Measurements from ENCODE around the gene RBM20. TPM values are rescaled to one million over a fixed set of nuclear protein-coding genes. Genes with fewer than 3 reads are reported as not detected.
"Not testable (repeated sequence)": the region's sequence is repeated elsewhere in the genome, so short reads cannot be mapped to it uniquely, and the experiment has no call there.

Gene RBM20
- total RNA-seq, 4 donors from 2014 or later: 0.54 to 4.3 (median 1.5) TPM

DNA sequence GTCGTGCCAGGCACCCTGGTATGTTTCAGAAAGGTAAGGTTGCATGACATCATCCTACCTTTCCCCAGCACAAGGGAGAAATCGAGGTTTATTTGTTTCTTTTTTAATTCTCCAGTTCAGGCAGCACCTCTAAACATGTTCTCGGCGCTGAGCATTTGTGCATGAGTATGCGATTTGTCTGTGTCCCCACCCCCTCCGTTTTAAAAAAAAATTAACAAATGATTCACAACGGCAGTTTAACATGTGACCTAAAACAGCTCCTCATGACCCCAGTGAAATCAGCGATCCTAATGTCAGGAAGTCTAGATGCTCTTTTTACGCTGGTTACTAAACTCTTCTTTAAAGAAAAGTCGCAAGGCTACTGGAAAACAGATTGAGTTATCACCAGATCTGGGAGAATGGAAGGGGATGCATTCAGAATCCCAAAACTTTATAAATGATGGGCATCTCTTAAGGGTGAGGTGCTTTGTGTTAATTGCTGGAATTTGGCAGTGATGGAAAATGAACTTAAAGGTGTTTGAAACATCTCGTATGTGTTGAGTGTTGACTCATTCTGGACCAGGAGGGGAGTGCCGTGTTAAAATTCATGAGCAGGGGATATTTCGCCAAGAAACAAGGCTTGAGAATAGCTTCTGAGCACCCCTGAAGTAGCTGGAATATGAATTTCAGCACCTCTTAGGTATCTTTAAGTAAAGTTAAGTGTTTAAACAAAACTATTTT, 120.8 kb downstream of the RBM20 start:
- intact Hi-C loops (cut with DNase I): no loop called here
- TF ChIP-seq, protein P1, sequence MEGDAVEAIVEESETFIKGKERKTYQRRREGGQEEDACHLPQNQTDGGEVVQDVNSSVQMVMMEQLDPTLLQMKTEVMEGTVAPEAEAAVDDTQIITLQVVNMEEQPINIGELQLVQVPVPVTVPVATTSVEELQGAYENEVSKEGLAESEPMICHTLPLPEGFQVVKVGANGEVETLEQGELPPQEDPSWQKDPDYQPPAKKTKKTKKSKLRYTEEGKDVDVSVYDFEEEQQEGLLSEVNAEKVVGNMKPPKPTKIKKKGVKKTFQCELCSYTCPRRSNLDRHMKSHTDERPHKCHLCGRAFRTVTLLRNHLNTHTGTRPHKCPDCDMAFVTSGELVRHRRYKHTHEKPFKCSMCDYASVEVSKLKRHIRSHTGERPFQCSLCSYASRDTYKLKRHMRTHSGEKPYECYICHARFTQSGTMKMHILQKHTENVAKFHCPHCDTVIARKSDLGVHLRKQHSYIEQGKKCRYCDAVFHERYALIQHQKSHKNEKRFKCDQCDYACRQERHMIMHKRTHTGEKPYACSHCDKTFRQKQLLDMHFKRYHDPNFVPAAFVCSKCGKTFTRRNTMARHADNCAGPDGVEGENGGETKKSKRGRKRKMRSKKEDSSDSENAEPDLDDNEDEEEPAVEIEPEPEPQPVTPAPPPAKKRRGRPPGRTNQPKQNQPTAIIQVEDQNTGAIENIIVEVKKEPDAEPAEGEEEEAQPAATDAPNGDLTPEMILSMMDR (IDR thresholded peaks at IDR 0.05): no peak
- no peak for TF ChIP-seq POLR2A (IDR thresholded peaks at IDR 0.05)
- Histone ChIP-seq H3K9me3 (no peaks in the 10 kb centered on the region), H3K4me3 (replicated peaks in 1 of 3) (no peak overlapping the region), H3K36me3 (no peaks in the 10 kb centered on the region), H3K27ac (no peak overlapping the region), H3K27me3 (no peaks in the 10 kb centered on the region), H3K4me1 (no peaks in the 10 kb centered on the region)
- no peak for DNase-seq
- 83% methylated on average over 13 of the region's 13 CpGs for WGBS, 2 donors

DNA sequence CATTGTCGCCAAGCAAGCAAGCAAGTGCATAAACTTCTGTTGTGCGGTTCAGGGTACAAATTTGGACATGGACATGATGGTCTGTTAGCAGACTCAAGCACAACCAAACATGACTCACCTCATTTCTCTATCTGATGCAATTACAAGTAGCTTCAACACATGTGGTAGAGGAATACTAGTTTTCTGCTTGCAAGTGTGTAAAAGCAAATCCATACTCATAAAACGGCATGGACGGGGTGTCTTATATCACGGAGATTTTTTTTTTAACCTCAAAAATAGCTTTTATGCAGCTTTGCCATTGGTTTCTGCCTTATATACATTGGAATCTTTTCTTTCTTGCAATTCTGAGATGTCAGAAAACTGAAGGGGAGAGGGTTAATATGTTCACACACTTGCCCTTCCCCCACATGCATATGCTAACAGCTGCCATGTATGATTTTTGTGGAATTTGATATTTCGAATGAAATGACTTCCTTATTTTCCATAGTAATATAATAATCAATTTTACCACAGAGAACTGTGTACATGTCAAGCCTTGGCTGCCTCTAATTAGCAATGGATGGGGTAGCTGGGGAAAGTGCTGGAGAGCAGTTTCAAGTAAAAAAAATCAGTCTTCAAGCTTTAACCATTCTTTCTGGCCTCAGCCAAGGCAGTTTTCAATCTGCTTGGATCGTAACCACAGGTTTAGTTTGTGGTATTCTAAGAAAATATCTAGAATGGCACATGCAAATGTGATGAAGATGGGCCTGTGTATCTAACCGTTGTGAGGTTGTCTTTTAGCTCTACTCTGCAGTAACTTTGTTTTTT, 121.6 kb downstream of the RBM20 start:
- no peak for TF ChIP-seq POLR2A (IDR thresholded peaks at IDR 0.05)
- TF ChIP-seq, protein P1 (IDR thresholded peaks at IDR 0.05): no peak
- no peaks in the 10 kb centered on the region for H3K4me1 ChIP-seq
- H3K4me3 ChIP-seq (replicated peaks in 1 of 3): no peak overlapping the region
- intact Hi-C loops (cut with DNase I): no loop called here
- WGBS, 2 donors: 85% methylated on average over 8 of the region's 8 CpGs
- DNase-seq: no peak
- no peak overlapping the region for H3K27ac ChIP-seq
- no peaks in the 10 kb centered on the region for H3K9me3 ChIP-seq
- no peaks in the 10 kb centered on the region for H3K36me3 ChIP-seq
- no peaks in the 10 kb centered on the region for H3K27me3 ChIP-seq

DNA sequence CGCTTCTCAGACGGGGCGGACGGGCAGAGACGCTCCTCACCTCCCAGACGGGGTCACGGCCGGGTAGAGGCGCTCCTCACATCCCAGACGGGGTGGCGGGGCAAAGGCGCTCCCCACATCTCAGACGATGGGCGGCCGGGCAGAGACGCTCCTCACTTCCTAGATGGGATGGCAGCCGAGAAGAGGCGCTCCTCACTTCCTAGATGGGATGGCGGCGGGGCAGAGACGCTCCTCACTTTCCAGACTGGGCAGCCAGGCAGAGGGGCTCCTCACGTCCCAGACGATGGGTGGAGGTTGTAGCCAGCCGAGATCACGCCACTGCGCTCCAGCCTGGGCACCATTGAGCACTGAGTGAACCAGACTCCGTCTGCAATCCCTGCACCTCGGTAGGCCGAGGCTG, 123.5 kb downstream of the RBM20 start:
- H3K9me3 ChIP-seq; H3K4me1 ChIP-seq; H3K4me3 ChIP-seq (replicated peaks in 1 of 3); DNase-seq; H3K27me3 ChIP-seq; H3K36me3 ChIP-seq; intact Hi-C loops (cut with DNase I); H3K27ac ChIP-seq: not testable (repeated sequence)
- 87 to 100% methylated on average over 3 to 13 of the region's 29 CpGs for WGBS, 2 donors

DNA sequence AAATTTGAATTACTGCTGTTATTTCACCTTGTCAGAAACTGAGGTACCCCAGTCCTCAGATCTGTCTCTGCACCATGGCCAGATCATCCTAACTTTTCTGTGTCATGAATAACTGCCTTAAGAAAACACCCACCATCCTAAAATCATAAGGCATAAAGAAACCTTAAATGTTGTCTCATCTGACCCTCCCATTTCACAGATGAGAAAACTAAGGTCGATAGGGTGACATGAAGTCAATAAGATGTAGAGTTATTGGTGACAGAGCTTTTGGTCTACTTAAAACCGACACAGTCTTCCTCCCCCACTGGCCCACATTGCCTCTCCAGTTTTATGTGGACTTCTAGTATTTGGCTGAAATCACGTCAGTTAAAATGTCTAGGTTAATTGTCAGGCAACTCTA, 126.1 kb downstream of the RBM20 start:
- no peaks in the 10 kb centered on the region for H3K27me3 ChIP-seq
- DNase-seq: no peak
- H3K4me3 ChIP-seq (replicated peaks in 1 of 3): no peak overlapping the region
- 89 to 90% methylated on average over 3 of the region's 3 CpGs for WGBS, 2 donors
- intact Hi-C loops (cut with DNase I): no loop called here
- no peaks in the 10 kb centered on the region for H3K36me3 ChIP-seq
- no peaks in the 10 kb centered on the region for H3K4me1 ChIP-seq
- TF ChIP-seq, protein P1 (IDR thresholded peaks at IDR 0.05): no peak
- no peaks in the 10 kb centered on the region for H3K9me3 ChIP-seq
- H3K27ac ChIP-seq: no peak overlapping the region

DNA sequence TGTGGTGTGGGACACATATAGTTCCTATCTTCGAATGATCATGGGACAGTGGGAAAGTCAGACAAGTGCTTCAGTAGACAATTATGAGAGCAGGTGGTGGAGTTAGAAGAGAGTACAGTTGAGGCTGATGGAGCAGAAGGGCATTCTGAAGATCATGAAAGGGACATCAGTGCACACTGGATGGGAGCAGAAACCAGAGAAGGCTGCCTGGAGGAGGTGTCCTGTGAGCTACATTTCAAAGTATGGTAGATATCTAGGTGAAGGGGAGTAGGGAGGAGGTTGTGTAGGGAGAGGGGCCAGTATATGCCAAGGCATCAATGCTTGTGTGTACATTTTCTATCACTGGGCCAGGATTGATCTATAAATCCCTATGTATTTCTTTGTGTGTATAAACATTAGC, 127.3 kb downstream of the RBM20 start:
- H3K27ac ChIP-seq: no peak overlapping the region
- DNase-seq: no peak
- no peaks in the 10 kb centered on the region for H3K36me3 ChIP-seq
- 90 to 97% methylated on average over 1 of the region's 1 CpG for whole genome bisulfite sequencing, 2 donors
- no peak for TF ChIP-seq POLR2A (IDR thresholded peaks at IDR 0.05)
- TF ChIP-seq, protein P1 (IDR thresholded peaks at IDR 0.05): no peak
- no peaks in the 10 kb centered on the region for H3K9me3 ChIP-seq
- no peaks in the 10 kb centered on the region for H3K27me3 ChIP-seq
- no peaks in the 10 kb centered on the region for H3K4me1 ChIP-seq
- no peak overlapping the region for H3K4me3 ChIP-seq (replicated peaks in 1 of 3)
- intact Hi-C loops (cut with DNase I): no loop called here

All from thyroid gland (tissue), 4 donors.